NT2/D1 (cell line): ENCODE data around the gene ATP6V1G2.

ENCODE experiments used
- SUZ12 ChIP-seq: IDR thresholded peaks from 2 replicates; pipeline ENCODE4 v1.6.1; 2011; ENCODE audit not compliant: insufficient read length, insufficient read depth; ENCODE audit errors: extremely low read depth
- YY1 ChIP-seq: IDR thresholded peaks from 2 replicates; pipeline ENCODE4 v1.6.1; 2011; ENCODE audit not compliant: insufficient read length, insufficient read depth
- ZNF274 ChIP-seq: IDR thresholded peaks from 2 replicates; pipeline ENCODE4 v1.6.1; 2011; ENCODE audit warnings: mild to moderate bottlenecking, low read depth, low read length

DNA sequence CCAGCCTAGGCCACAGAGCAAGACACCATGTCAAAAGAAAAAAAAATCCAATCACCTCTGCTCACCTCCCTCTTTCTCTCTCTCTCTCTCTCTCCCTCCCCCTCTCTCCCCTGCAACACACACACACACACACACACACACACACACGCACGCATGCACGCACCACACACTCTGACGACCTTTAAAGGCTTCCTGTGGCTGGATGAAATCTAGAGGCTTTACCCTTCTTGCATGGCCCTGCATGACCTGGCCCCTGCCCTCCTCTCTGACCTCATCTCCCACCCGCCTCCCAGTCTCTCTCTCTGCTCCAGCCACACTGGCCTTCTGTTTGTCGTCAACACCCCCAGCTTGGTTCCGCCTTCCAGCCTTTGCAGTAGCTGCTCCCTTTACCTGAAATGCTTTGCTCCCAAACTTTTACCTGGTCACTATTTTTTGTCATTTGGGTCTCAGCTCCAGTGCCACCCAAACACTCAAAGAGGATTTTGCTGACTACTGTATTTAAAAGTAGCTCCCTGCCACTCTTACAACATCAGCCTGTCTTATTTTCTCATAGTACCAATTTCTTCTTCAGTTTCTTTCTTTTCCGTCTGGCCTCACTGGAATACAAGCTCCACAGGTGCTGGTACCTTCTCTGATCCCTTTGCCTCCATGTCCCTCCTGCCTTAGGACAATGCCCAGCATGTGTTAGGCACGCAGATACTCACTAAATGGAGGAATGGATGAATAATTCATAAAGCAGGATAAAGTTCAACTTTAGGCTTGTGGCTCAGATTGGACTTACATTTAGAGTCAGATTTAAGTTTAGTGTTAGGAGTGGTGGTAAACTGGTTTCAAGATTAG, 21.3 kb upstream of the ATP6V1G2 start:
- TF ChIP-seq SUZ12 (no peak), ZNF274 (no peak), YY1 (no peak)
